OCI-M1 (cell line): Measurements from ENCODE around the gene CCZ1.
"Not testable (repeated sequence)": the region's sequence is repeated elsewhere in the genome, so short reads cannot be mapped to it uniquely, and the experiment has no call there.

ENCODE experiments used
- DNase-seq: peaks from one replicate; lab custom pipeline; 2025; lab: John Stamatoyannopoulos, UW

Gene CCZ1

DNA sequence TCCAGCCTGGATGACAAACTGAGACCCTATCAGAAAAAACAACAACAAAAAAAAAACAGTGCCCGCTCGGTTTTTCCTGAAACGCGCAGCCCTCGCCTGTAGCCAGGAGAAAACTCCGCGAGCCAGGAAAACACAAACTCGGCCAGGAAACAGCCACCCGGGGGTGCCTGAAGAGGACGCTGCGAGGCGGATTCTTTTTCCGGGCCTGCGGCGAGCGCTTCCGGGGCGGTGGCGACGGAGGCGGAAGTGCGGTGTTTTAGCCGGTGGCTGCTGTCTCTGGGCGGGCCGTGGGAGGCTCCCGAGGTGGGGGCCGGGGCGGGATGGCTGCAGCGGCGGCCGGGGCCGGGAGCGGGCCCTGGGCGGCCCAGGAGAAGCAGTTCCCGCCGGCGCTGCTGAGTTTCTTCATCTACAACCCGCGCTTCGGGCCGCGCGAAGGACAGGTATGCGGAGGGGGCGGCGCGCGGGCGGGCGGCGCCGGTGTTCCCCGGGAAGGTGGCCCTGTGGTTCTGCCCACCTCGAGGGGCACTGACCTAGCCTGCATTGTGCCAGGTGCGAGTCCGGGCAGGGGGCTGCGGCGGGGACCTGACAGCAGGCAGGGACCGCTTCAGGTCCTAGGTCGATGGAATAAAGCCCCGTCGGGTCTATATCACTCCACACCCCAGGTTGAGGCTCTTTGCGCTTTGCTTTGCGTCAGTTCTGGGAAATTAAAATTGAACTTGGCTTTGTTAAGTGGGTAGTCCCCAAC is at the start of gene CCZ1:
Gene CCZ1 (plus strand): TSS at position 254 of the 745 bp plus-strand sequence. CDS start 67 bp downstream, at position 321.
- DNase-seq: peak; percentile 38

DNA sequence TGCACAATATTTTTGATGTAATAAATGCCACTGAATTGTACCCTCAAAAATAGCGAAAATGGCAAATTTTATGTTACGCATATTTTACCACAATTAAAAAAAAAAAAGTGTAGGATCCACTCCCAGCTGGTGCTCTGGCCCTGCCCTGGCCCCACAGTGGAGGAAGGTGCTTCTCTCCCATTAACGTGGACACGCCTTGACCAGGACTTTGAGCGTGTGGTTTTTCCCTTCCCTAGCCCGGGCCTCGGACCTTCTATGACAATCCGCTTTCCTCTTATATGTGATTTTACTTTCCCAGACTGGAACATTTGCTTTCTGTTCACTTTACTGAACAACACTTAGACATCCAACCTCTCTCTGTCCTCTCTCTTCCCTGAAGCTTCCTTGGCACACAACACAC is 47.6 kb upstream of the CCZ1 start:
- no peak for DNase-seq

DNA sequence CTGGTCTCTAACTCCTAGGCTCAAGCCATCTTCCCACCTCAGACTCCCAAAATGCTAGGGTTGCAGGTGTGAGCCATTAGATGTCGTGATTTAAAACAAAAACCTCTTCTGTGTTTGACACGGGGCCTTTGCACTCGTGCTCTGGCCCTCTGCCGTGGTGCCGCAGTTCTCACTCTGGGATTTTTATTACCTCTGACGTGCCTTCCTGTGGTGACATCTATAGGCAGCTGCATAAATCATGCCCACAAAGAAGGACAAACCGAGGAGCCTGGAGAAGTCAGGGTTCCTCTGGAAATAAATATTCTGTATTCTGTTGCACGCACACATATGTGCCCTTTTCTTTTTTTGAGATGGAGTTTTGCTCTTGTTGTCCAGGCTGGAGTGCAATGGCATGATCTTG is 43.8 kb upstream of the CCZ1 start:
- no peak for DNase-seq

DNA sequence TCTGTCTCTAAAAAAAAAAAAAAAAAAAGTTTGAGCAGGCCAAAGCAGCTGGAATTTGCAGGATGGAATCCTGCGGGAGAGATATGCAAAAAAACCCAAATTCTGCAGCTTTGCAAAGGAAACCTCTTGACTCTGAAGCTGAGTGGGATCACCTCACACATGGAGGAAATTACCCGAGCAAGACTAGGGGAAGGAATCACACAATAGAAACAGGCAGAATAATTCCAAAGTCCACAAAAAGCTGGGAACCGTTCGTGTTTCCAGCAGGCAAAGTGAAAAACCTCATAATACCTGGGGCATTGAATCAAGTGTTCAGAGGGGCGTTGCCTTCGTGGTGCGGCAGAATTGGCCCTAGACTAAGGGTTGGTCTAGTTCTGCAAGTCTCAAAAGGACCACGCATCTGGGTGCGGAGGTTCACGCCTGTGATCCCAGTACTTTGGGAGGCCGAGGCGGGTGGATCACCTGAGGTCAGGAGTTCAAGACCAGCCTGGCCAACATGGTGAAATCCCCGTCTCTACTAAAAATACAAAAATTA is 41.4 kb upstream of the CCZ1 start:
- not testable (repeated sequence) for DNase-seq

DNA sequence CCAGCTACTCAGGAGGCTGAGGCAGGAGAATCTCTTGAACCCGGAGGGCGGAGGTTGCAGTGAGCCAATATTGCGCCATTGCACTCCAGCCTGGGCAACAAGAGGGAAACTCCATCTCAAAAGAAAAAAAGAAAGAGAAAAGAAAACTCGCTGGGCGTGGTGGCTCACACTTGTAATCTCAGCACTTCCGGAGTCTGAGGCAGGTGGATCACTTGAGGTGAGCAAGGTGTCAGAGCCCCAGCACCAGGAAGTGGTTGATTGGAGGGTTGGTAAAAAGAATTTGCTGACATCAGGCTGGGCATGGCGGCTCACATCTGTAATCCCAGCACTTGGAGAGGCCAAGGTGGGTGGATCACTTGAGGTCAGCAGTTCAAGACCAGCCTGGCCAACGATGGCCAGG is 40.0 kb upstream of the CCZ1 start:
- not testable (repeated sequence) for DNase-seq

DNA sequence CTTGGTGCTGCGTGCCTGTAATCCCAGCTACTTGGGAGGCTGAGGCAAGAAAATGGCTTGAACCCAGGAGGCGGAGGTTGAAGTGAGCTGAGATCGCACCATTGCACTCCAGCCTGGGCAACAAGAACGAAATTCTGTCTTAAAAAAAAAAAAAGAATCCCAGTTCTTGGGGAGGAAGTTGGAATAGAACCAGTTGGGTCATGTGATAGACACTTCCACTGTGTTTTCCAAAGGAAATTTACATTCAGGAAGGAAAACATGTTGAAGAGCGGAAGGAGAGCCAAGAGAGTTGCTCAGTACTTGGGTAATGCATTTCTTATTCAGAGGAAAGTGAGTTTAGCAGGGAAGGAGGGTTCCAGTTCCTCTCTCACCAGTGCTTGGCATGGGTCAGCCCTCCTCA is 37.3 kb upstream of the CCZ1 start:
- DNase-seq: not testable (repeated sequence)

DNA sequence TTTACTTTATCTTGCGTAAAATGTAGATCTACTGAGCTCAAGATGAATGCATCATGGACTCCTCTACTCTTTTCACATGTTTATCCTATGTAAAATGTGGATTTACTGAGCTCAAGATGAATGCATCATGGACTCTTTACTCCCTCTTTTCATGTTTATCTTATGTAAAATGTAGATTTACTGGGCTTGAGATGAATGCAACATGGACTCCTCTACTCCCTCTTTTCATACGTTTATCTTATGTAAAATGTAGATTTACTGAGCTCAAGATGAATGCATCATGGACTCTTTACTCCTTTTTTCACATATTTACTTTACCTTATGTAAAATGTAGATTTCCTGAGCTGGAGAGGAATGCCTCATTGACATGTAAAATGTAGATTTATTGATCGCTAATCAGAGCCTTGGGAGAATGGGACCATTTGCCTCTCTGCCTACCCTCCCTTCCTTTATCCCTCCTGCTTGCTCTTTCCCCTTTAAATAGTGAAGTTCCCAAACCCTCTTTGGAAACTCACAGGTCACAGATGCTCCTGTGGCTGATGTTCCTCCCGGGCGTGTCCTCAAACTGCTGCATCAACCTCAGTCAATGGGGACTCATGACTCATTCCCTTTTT is 35.7 kb upstream of the CCZ1 start:
- not testable (repeated sequence) for DNase-seq

DNA sequence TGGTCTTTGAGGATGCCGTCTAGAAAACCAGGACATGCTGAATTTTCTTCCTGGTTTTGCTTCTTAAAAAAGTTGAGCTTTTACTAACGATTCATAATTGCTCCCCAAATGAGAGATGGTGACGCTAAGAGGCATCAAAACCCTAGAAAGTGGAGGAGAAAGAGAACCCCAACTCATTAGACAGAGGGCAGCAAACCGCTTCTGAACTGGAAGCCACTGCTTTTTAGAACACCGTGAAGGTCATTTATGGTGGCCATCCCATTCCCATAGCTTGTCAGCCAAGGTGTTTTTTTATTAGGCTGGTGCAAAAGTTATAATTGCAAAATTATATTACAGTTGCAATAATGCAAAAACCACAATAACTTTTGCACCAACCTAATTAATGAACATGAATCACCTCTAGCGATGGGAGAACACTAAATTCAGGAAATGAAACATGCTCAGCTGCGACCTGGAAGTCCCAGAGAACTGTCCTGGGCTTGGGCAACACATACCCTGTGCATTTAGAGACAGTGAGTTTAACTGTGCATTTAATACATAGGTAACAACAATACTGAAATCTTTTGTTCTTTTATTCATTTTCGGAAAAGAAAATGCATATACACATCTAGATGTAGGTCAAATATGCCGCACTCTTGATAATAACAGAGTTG is 33.1 kb upstream of the CCZ1 start:
- not testable (repeated sequence) for DNase-seq

DNA sequence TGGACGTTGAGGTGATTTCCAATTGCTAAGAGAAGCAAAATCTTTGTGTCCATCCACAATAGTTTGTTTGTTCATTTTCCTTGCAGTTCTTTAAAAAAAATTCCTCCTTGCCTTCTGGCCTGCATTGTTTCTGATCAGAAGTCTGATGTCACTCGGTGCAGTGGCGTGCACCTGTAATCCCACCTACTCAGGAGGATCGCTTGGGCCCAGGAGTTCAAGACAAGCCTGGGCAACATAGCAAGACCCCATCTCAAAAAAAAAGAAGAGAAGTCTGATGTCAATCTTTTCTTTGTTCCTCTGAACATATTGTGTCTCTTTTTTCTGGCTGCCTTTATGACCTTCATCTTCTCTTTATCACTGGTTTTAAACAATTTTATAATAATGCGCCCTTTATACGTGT is 31.5 kb upstream of the CCZ1 start:
- no peak for DNase-seq

DNA sequence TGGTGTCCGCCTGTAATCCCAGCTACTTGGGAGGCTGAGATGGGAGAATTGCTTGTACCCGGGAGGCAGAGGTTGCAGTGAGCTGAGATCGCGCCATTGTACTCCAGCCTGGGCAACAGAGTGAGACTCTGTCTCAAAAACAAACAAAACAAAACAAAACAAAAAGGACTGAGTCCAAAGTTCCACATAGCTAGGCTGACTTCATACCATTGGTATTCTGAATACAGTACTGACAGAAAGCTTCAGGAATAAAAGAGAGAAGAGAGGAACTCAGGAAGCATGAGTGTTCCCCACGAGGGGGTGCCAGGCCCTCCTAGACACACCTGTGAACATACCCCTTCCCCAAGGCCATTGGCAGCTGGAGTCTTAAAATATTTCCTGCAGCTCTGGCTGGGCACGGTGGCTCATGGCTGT is 29.6 kb upstream of the CCZ1 start:
- not testable (repeated sequence) for DNase-seq

DNA sequence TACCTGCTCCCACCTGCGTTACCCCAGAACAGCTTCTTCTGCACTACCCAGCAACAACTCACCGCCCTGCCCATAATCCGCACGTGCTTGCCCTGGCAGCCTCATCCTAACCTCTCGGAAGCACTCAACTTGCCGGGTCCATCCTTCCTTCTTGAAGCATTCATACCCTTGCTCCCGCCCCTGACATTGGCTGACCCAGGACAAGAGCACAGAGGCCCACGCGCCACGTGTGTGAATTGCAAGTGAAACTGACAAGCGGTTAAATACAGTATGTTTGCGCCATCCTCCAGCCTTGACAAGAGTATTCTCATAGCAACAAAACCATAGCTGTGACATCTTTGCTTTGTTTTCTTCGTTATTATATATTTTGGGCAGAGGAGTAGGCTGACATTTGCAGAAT is 28.8 kb upstream of the CCZ1 start:
- DNase-seq: no peak

DNA sequence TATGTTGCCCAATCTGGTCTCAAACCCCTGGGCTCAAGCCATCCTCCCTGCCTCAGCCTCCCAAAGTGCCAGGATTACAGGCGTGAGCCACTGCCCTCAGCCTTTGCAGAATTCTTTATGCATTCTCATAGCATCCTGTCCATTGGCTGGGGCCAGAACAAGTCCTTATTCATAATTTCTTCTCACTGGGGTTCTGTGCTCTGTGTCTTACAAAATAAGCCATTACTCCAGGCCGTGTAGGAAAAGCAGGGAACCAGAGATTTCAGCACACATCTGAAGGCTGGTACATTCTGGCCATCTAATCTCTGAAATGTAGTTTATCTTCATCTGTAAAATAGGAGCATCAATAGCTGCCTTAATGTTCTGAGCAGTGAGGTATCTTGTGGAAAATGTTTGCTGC is 28.2 kb upstream of the CCZ1 start:
- no peak for DNase-seq

DNA sequence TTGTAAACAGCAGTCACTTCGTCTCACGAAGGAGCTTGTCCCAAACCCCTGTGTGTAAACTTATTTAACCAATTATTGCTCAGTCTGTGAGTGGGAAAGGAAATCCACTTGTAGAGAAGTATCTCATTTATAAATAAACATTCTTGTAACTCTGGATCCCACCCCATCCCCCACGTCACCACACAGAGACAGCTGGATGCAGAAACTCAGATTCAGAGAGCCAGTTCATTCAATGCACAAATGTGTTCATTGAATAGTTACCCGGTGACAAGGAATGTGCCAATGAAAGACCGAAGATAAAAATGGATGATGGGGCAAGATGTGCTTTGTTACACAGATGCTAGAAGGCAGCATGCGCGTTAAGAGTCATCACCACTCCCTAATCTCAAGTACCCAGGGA is 26.2 kb upstream of the CCZ1 start:
- DNase-seq: no peak

DNA sequence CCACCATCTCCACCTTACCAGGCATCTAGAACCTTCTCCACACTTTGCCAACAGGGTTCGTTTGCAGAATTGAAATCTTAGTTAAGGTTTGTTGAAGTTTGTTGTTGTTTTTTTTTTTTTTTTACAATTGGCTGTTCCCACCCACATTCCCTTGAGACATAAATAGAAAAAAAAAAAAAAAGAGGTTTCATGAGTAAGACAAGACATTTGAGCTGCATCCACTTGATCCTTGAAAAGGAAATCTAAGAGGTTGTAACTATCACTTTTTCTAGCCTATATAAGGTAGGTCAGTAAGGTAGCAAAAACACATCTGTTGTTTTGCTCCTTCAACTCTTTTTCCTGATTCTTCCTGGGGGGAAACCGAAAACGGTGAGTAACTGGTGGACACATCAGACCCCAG is 18.9 kb upstream of the CCZ1 start:
- not testable (repeated sequence) for DNase-seq

DNA sequence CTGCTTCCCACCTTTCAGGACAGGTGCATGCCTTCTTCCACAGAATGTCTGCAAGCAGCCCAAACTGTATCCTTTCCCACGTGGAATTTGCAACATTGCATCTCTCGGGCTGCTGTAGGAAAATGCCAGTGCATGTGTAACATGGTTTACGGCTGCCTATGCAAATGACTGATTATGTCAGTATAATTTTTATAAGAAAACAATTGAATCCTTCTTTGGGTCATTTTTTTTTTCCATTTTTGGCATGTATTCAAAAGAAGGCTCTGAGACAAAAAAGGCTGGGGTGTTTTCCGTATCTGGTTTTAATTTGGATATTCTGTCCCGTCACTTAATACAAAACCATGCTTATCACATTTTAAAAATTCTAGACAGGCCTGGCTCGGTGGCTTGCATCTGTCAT is 18.4 kb upstream of the CCZ1 start:
- not testable (repeated sequence) for DNase-seq

DNA sequence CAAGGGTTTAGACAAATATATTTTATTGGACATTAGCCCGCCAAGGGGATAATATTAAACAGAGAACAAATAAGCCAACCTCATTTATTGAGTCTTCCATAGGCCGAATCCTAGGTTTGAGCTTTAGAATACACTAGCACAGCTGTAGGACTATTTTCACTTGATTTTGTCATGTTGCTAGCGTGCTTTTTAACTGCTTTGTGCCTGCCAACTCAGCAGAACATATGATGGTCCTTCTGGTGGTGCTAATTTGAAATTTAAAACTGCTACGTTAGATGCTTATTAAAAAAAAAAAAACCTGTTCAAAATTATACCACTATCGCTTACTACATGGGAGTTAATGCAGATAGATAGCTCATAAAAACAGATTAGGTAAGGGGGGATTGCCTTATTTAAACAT is 14.1 kb upstream of the CCZ1 start:
- not testable (repeated sequence) for DNase-seq

DNA sequence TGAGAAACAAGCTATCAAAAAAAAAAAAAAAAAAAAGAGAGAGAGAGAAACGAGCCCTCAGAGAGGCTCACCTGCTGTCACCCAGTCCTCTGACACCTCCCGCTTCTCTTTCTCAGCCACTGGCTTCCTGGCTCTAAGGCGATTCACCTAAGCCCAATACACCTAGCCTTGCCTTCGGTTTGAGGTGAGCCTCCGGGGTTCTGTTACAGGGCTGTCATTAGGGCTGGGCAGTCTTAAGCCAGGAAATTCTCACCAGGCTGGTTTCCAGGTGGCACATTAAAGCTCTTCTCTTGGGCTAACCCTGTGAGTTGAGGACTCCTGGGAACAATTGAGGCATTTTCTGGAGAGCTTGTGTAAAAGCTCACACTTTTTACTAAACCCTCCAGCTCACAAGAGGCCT is 10.5 kb upstream of the CCZ1 start:
- not testable (repeated sequence) for DNase-seq

DNA sequence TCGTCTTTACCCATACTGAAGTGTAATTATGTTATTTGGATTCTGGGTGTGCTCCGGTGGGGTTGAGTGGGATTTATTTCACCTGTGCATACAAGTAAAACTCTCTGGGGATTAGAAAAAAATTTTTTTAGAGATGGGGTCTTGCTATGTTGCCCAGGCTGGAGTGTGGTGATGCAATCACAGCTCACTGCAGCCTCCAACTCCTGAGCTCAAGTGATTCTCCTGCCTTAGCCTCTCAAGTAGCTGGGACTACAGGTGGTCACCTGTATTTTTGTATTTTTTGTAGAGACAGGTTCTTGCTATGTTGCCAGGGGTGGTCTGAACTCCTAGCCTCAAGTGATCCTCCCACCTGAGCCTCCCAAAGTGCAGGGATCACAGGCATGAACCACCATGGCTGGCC is 8.3 kb upstream of the CCZ1 start:
- DNase-seq: not testable (repeated sequence)

DNA sequence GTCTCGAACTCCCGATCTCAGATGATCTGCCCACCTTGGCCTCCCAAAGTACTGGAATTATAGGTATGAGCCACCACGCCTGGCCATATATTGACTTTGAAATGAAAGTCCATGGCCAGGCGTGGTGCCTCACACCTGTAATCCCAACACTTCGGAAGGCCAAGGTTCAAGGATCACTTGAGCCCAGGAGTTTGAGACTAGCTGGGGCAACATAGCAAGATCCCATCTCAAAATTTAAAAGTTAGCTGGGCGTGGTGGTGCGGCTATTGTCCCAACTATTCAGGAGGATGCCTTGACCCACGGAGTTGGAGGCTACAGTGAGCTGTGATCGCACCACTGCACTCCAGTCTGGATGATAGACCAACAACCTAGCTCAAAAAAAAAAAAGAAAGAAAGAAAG is 6.0 kb upstream of the CCZ1 start:
- DNase-seq: no peak

DNA sequence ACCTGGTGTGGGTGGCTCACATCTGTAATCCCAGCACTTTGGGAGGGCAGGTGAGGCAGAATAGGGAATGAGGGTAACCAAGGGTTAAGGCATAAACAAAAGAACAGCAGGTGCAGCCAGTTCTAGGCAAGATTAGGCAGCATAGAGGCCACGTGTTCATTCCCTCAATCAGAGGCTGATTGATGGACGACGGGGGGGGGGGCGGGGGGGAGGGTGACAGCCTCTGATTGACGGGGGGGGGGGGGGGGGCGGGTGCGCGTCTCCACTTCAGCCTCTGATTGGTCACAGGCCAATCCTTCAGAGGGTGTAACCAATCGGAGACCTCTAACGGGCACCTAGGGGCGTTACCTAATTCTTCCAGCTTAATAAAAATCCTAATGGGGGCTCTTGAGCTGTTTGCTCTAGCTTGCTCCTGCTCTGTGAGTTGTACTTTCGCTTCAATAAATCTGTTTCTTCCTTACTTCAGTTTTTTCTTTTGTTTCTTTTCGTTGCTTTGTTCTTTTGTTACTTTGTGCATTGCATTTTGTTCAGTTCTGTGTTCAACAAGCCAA is 1.1 kb upstream of the CCZ1 start:
- DNase-seq: not testable (repeated sequence)

DNA sequence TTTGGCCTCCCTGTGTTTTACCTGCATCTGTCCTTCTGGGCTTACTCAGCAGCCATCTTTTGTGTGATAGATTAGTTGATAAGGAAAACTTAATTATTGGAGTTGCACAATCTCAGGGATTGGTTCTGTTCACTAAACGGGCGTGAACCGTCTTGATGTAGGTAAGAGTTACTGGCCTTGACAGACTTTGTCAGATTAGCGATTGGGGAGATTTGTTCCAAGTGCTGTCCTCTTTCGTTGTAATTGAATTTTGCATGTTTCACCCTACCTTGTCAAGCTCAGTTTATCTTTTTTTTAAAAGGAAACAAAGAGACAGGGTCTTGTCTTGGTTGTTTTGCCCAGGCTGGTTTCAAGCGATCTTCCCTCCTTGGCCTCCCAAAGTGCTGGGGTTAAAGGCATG is 4.5 kb downstream of the CCZ1 start:
- not testable (repeated sequence) for DNase-seq

DNA sequence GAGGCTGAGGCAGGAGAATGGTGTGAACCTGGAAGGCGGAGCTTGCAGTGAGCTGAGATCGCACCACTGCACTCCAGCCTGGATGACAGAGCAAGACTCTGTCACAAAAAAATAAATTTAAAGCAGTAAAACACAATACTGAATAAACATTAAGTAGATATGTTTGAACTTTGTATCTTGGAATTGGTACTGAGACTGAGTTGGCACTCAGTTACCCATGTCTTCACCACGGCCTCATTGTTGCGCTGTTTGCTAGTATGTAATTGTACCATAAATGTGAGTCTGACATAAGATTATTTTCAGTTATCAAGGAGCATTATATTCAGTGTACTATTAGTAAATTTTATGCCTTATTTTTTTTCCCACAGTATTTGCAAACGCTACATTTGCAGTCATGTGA is 6.2 kb downstream of the CCZ1 start:
- DNase-seq: not testable (repeated sequence)

DNA sequence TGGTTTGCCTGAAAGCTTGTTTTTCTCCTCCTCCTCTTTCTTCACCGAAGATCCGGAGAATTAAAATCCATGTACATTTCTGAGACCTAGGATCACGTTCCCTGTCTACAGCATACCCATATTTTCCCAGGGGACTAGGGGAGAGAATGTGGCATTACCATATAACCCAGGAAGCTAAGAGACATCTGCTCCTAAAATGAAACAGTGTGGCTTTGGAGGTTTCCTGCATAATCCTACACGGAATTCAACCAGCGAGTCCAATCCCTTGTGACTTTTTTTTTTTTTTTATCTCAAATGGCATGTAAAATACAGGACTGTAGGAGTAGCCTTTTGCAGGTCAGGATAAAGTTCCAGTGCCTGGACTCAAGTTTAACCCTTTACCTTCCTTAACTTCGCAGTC is 10.3 kb downstream of the CCZ1 start:
- DNase-seq: not testable (repeated sequence)
